GM12874 (cell line): ENCODE data around the gene PRDM15.

Source experiments
- TF ChIP-seq, protein P1 (sequence below): IDR thresholded peaks from 2 replicates; pipeline ENCODE4 v1.5.1; 2011; ENCODE audit warnings: low read depth, mild to moderate bottlenecking, control low read depth, low read length, moderate library complexity; ENCODE audit not compliant: insufficient read depth

Gene PRDM15

DNA sequence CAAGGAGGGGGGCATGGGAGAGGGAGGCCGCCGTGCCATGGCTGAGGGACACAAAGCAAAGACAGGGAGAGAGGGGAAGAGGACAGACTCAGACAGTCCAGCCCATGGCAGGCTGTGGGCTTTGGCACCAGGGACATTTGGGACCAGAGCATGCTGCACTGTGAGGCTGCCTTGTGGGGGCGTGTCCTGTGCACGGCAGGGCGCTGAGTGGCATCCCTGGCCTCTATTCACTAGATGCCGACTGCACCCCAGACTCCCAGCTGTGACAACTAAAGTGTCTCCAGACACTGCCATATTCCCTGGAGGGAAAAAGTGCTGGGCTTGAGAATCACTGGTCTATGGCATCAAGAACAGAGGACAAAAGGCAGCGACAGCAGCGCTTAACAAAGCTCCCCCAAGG, 18.6 kb upstream of the PRDM15 start:
- TF ChIP-seq, protein P1, sequence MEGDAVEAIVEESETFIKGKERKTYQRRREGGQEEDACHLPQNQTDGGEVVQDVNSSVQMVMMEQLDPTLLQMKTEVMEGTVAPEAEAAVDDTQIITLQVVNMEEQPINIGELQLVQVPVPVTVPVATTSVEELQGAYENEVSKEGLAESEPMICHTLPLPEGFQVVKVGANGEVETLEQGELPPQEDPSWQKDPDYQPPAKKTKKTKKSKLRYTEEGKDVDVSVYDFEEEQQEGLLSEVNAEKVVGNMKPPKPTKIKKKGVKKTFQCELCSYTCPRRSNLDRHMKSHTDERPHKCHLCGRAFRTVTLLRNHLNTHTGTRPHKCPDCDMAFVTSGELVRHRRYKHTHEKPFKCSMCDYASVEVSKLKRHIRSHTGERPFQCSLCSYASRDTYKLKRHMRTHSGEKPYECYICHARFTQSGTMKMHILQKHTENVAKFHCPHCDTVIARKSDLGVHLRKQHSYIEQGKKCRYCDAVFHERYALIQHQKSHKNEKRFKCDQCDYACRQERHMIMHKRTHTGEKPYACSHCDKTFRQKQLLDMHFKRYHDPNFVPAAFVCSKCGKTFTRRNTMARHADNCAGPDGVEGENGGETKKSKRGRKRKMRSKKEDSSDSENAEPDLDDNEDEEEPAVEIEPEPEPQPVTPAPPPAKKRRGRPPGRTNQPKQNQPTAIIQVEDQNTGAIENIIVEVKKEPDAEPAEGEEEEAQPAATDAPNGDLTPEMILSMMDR: no peak

DNA sequence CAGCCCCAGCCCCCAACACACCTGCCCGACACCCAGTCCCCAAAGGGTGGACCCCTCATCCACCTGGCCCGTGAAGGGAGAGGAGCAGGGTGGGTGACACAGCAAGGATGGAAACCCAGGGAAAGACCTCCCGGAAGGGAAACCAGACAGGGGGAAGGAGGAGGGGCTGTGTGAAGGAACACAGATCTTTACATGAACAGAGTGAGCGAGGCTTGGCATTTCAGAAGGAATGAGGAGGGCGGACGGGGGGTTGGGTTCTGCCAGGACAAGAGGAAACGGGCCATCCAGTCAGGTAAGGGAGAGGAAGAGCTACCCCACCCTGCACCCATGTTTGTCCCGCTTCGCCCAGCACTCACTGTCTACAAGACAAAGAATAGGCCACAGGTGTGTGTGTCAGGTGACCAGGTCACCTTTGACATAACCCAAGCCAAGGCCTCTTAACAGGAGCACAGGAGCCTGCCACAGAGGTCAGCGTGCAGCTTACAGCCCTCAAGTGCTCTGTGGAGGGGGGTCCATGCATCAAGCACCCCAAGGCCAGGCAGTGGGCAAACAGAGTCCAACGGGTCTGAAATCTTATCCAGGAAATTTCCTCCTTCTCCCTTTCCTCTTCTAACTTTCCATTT, 18.0 kb upstream of the PRDM15 start:
- TF ChIP-seq, protein P1: no peak

DNA sequence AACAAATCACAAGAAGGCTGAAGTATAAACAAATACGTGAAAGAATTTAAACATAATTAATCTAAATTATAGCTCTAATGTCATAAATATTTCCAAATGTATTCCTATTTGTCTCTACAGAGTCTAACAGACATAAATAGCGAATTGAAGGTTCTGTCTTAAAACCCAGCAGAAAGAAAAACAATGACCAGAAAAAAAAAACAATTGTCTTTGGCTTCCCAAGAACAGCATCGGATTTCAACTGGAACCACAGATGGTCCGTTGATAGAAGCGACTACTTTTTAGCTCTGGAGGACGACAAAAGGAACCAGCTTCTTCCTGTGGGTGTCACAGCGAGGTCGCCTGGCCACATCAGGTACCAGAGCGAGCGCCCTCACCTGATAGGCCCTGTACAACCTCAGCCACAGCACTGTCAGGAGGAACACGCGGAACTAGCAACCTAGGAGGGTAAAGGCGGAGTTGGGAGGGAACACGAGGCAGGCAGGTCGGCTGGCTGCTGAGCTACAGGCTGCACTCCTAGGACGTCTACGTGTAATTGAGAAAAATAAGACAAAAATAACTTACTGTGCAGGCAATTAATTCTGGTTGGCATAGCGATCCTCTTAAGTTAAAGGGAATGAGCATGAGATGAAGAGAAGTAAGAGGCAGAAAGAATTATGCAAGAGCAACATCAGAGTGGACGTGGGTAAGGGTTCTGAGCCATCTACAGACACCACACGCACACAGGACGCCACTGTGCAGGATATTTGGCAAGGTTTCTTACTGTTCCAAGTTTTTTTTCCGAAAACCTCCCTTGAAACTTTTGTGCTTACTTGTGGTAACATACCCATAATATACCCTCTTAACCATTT, 16.7 kb upstream of the PRDM15 start:
- TF ChIP-seq, protein P1: peak; percentile 28

DNA sequence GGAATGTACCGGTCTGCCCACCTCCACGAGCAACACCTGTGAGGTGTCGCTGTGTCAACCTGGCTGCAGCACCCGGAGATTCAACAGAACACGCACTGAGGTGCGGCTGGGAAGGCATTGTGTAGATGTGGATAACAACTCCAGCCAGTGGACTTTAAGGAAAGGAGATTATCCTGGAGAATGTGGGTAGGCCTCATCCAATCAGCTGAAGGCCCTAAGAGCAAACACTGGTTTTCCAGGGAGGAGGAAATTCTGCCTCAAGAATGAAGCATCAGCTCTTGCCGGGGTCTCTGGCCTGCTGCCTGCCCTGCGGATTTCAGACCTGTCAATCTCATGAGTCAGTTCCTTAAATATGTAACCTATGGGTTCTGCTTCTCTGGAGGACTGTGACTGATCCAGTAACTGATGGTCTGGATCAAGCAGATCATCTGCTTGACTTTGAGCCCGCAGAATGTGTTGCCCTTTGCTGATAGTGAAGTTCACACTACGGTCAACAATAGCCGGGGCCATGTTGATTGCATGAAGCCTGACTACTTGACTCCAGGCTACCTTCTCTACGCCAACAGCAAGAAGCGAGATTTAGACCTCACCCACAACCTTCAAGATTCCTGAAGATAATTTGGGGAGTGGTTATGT, 15.9 kb upstream of the PRDM15 start:
- TF ChIP-seq, protein P1: no peak

DNA sequence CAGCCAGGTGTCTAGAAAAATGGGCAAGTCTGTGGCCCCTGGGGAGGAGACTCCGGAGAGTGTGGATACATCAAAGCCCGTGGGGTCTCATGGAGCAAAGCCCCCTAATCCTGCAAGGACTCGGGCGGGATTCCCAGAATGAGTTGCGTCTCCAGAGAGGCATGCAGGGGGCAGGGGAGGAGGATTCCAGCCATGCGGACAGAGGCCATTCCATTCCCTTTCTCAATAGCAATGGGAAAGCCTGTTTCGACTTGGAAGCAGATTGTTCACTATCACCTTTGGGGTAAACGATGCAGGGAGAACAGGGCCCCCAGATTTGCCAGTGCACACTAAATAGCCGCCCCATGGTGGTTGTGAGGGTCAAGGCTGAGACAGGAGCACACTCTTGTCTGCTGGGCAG, 15.4 kb upstream of the PRDM15 start:
- TF ChIP-seq, protein P1: no peak

DNA sequence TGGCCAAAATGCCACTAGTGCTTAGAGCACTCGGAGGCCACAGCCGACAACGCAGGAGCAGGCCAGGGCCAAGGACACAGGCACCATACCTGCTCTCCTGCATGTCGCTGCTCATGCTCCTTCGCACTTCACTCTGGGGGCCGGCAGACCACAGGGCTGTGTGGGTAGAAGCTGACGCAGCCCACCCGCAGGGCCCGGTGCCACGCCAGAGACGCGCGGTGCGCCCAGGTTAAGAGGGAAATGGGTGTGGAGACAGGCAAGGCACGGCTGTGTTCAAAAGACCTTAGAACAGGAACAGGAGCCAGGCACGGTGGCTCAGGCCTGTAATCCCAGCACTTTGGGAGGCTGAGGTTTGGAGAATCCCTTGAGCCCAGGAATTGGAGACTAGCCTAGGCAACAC, 13.6 kb upstream of the PRDM15 start:
- TF ChIP-seq, protein P1: no peak

DNA sequence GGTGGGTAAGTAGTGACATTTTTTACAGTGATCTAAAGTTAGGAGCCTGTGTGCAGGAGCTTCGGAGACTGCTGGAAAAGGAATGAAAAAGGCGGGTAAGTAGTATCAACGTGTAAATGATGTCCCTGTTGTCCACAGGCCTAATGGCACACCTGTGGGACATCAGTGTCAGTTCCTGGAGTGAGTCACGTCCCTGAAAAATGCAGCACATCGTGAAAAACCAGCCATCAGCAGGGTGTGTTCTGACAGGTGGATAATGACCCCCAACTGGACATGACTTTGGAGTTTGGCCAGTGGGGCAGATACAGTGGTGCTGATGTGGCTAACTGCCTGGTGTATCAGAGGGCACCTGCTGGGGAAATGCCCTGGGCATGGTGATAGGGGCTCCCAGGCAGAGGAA, 12.0 kb upstream of the PRDM15 start:
- TF ChIP-seq, protein P1: no peak
